Right lobe of liver (tissue), 6 donors: ENCODE results near the gene STK38L. TPM values are rescaled to one million over a fixed set of nuclear protein-coding genes. Genes with fewer than 3 reads are reported as not detected.
A peak's percentile ranks its signal among the peaks of the same experiment; 100 is the strongest.

ENCODE experiments used
- ATAC-seq, 4 donors: fragments of 200-7000 bp; cut with Tn5 transposase; one replicate each; pipeline ENCODE4 v1.9.1; 2020; ENCODE audit warnings: mild to moderate bottlenecking in 4 of 4, moderate library complexity in 4 of 4
- DNase-seq, 3 donors: peaks; one replicate each; pipeline ENCODE4 v3.0.0-alpha.2; 2020
- H3K27ac ChIP-seq, 3 donors: fragments of 200-600 bp; one replicate each; pipeline ENCODE4 v1.8.0; 2022
- H3K27me3 ChIP-seq, 2 donors: fragments of 200-600 bp; one replicate each; pipeline ENCODE4 v1.8.0; 2022
- H3K36me3 ChIP-seq, 4 donors: fragments of 200-600 bp; sonication (generic) in 1 of 4; one replicate each; pipeline versions ENCODE4 v1.5.1 to v1.8.0; 2017 to 2022; ENCODE audit warnings: control low read depth in 1 of 4
- H3K4me1 ChIP-seq, 4 donors: fragments of 200-600 bp; sonication (generic) in 1 of 4; one replicate each; pipeline versions ENCODE4 v1.5.1 to v1.8.0; 2017 to 2022; ENCODE audit warnings: control low read depth in 1 of 4
- H3K4me3 ChIP-seq, 3 donors: fragments of 200-600 bp; one replicate each; pipeline ENCODE4 v1.8.0; 2022
- H3K9me3 ChIP-seq, 4 donors: fragments of 200-600 bp; sonication (generic) in 1 of 4; one replicate each; pipeline versions ENCODE4 v1.5.1 to v1.8.0; 2017 to 2022; ENCODE audit warnings: control low read depth in 1 of 4
- POLR2A ChIP-seq: fragments of 450-650 bp; IDR thresholded peaks from one replicate; pipeline ENCODE4 v1.6.1; 2017; ENCODE audit warnings: antibody characterized with exemption, mild to moderate bottlenecking
- WGBS: methylation state at CpG from one replicate; pipeline ENCODE4 v1.1.6; 2018; ENCODE audit warnings: low coverage, low lambda C conversion rate; ENCODE audit not compliant: insufficient coverage; ENCODE audit errors: missing lambda C conversion rate; 5-methylcytosine and 5-hydroxymethylcytosine counted together
- intact Hi-C, 2 donors: fragments of 100-400 bp; cut with DNase I; formaldehyde crosslinking; loops; one replicate each; pipeline versions ENCODE4 v1.11.2 to v1.14.1; 2022
- total RNA-seq, 6 experiments: library from RNA; depleted of rRNA in 2 of 6; stranded (reverse); fragments of >200 nt in 2 of 6; fragmentation: NEBNext Ultra II Directional in 3 of 6; extraction: Animal tissue kit (Norgen Biotek cat#: 25700) in 3 of 6; gene quantifications; one replicate each; pipeline versions ENCODE4 v1.1.0 to v1.2.4, GENCODE V29; 2016 to 2023
- TF ChIP-seq, protein P1 (sequence below), 4 donors: fragments of 200-600 bp in 3 of 4; fragments of 450-650 bp in 1 of 4; IDR thresholded peaks; one replicate each; pipeline versions ENCODE4 v1.5.1 to v1.8.0; 2016 to 2022; ENCODE audit warnings: antibody characterized with exemption in 4 of 4, mild to moderate bottlenecking in 2 of 4
- donor health status: DM: no; HTN: yes; CAD: no.
- donor health status: DM: no; HTN: no; CAD: no.
- donor health status: DM: no; HTN: no; CAD: no.
- donor health status: DM: no; HTN: yes; CAD: no.
- donor health status: DM: no; HTN: yes; CAD: no.

STK38L gene
- total RNA-seq, 6 experiments from 2014 or later, result 6.0 to 18.1 (median 7.3) TPM

DNA sequence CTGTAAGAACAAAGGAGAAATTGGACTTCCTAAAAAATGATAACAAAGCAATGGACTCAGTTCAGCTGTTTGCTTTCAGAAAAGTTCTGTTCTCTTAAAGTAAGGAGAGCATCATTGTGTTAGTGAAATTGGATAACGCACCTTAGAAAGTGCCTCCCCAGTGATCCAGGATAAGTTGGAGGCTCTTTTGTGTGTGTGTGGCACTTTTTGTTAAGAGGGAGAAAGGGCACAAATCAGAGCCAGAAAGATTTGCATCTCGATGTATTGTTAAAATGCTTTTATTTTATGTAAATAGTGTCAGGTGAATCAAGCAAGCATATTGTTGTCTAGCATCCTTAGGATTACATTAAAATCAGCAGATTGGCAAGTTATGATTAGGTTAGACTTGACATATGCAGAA, 2.1 kb downstream of the STK38L start:
- 100% methylated on average over 2 of the region's 2 CpGs for WGBS
- DNase-seq, result no peak
- H3K36me3 ChIP-seq, result no peaks in the 10 kb centered on the region
- no peak overlapping the region for H3K27ac ChIP-seq
- H3K9me3 ChIP-seq, result no peaks in the 10 kb centered on the region
- peaks cover 0 to 15% (median 7%) of the 10 kb centered on the region in 4 donors for H3K4me1 ChIP-seq
- intact Hi-C loops, result no loop called here
- H3K27me3 ChIP-seq, result no peaks in the 10 kb centered on the region
- no peak for ATAC-seq
- no peak overlapping the region for H3K4me3 ChIP-seq
- no peak for TF ChIP-seq POLR2A
- TF ChIP-seq, protein P1, sequence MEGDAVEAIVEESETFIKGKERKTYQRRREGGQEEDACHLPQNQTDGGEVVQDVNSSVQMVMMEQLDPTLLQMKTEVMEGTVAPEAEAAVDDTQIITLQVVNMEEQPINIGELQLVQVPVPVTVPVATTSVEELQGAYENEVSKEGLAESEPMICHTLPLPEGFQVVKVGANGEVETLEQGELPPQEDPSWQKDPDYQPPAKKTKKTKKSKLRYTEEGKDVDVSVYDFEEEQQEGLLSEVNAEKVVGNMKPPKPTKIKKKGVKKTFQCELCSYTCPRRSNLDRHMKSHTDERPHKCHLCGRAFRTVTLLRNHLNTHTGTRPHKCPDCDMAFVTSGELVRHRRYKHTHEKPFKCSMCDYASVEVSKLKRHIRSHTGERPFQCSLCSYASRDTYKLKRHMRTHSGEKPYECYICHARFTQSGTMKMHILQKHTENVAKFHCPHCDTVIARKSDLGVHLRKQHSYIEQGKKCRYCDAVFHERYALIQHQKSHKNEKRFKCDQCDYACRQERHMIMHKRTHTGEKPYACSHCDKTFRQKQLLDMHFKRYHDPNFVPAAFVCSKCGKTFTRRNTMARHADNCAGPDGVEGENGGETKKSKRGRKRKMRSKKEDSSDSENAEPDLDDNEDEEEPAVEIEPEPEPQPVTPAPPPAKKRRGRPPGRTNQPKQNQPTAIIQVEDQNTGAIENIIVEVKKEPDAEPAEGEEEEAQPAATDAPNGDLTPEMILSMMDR (IDR thresholded peaks at IDR 0.05), result no peak

DNA sequence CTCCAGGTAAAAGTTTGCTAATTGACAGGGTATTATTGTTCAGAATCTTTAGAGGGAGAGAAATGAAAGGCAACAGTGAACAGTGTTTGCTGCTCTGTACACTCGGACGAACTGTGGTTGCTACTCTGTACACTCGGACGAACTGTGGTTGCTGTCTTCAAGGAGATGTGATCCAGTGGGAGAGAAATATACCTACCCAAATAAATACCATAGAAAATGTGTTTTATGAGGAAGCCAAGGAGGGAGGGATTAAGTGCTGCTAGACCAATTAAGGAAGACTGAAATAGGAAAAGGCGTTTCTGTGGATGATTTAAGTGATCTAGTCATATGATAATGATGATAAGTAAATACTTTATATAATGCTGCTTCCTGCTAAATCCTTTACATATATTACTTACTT, 2.7 kb downstream of the STK38L start:
- no peak for ATAC-seq
- Histone ChIP-seq H3K9me3 (no peaks in the 10 kb centered on the region), H3K27me3 (no peaks in the 10 kb centered on the region), H3K4me1 (peaks cover 0 to 15% (median 7%) of the 10 kb centered on the region in 4 donors), H3K36me3 (no peaks in the 10 kb centered on the region), H3K27ac (no peak overlapping the region), H3K4me3 (no peak overlapping the region)
- intact Hi-C loops, result no loop called here
- no peak for DNase-seq
- TF ChIP-seq, protein P1 (IDR thresholded peaks at IDR 0.05), result no peak
- TF ChIP-seq POLR2A, result no peak
- WGBS, result 96% methylated on average over 5 of the region's 5 CpGs

DNA sequence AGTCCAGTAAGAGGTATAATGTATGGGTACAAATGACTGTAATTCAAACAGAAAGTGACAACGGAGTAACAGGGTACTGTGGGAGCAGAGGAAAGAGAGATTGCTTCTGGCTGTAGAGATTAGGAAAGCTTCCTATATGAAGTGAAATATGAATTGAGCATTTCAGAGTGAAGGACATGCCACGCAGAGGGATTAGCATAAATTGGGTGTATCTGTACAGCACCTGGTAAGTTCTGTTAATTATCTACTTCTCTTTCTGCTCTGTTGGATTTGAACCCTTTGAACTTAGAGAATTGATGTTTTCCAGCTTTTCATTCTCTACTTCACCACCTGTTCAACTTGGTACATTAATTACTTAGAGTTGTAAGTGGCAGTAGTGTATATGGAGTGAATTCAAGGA, 8.8 kb downstream of the STK38L start:
- no peaks in the 10 kb centered on the region for H3K27me3 ChIP-seq
- TF ChIP-seq, protein P1 (IDR thresholded peaks at IDR 0.05), result no peak
- no peak for TF ChIP-seq POLR2A
- no peak overlapping the region for H3K27ac ChIP-seq
- peaks cover 0 to 10% (median 2%) of the 10 kb centered on the region in 4 donors for H3K4me1 ChIP-seq
- DNase-seq (no peak), ATAC-seq (peak in 2 of 4 donors; percentile 27)
- H3K36me3 ChIP-seq, result no peaks in the 10 kb centered on the region
- 39% methylated on average over 2 of the region's 2 CpGs for WGBS
- intact Hi-C loops, result no loop called here
- no peaks in the 10 kb centered on the region for H3K9me3 ChIP-seq
- H3K4me3 ChIP-seq, result no peak overlapping the region

DNA sequence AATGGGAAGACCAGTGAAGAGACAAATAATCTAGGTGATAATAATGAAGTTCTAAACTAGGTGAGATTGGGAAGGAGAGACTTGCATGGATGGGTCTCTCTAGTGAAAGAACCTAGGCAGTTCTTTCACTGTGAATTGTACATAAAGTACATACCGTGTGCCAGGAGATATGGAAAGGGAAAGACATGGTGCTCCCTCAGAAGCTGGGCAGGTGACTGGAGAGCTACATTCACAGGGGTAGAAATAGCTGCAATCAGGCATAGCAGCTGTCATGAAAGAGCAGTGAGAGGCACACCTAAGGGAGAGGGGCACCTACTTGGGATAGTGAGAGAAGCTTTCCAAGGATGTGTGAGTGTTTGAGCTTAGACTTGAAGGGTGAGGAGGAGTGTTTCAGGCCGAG, 9.3 kb downstream of the STK38L start:
- H3K4me3 ChIP-seq, result no peak overlapping the region
- H3K4me1 ChIP-seq, result peaks cover 0 to 10% (median 2%) of the 10 kb centered on the region in 4 donors
- no peaks in the 10 kb centered on the region for H3K36me3 ChIP-seq
- 100% methylated on average over 1 of the region's 2 CpGs for WGBS
- intact Hi-C loops, result no loop called here
- H3K9me3 ChIP-seq, result no peaks in the 10 kb centered on the region
- H3K27ac ChIP-seq, result no peak overlapping the region
- DNase-seq, result no peak
- no peak for TF ChIP-seq POLR2A
- TF ChIP-seq, protein P1 (IDR thresholded peaks at IDR 0.05), result no peak
- ATAC-seq, result peak in 1 of 4 donors; percentile 20
- no peaks in the 10 kb centered on the region for H3K27me3 ChIP-seq

DNA sequence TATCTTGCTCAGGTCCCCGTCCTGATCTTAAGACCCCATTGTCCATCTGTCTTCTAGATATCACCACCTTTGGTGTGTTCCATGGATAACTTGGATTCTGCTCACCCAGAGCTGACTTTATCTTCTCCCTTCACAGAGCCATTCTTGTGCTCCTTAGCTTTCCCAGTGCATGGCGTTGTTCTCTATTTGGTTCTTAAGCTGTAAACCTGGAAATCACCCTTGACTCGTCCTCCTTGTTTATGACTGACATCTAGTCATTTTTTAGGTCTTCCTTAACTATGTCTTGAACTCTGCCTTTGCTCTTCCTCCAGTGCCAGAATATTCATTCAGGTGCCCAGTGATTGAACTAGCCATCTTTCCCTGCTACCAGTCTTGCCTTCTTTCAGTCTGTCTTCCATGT, 11.7 kb downstream of the STK38L start:
- ATAC-seq (no peak), DNase-seq (no peak)
- Histone ChIP-seq H3K36me3 (no peaks in the 10 kb centered on the region), H3K27me3 (no peaks in the 10 kb centered on the region), H3K4me1 (peaks cover 0 to 17% (median 6%) of the 10 kb centered on the region in 4 donors), H3K27ac (no peak overlapping the region), H3K9me3 (no peaks in the 10 kb centered on the region), H3K4me3 (no peak overlapping the region)
- TF ChIP-seq, protein P1 (IDR thresholded peaks at IDR 0.05), result no peak
- no peak for TF ChIP-seq POLR2A
- intact Hi-C loops, result no loop called here
- WGBS, result 85% methylated on average over 3 of the region's 3 CpGs
